SK-N-MC (cell line): Measurements from ENCODE around the gene BCL11B.
A peak's percentile ranks its signal among the peaks of the same experiment; 100 is the strongest.

Experiments used
- DNase-seq: peaks from one replicate; pipeline ENCODE4 v3.0.0-alpha.2; 2011; ENCODE audit warnings: low read depth, low spot score
- H3K27ac ChIP-seq: fragments of 200-600 bp; sonication (generic); 2 replicates; pipeline ENCODE4 v1.5.1; 2016; ENCODE audit warnings: mixed run types
- H3K36me3 ChIP-seq: fragments of 200-600 bp; sonication (generic); 2 replicates; pipeline ENCODE4 v1.6.1; 2017; ENCODE audit warnings: antibody characterized with exemption, low read length, mixed read lengths; ENCODE audit not compliant: insufficient read depth
- H3K4me3 ChIP-seq: fragments of 200-600 bp; sonication (generic); 2 replicates; pipeline ENCODE4 v1.5.1; 2016
- H3K9ac ChIP-seq: fragments of 200-600 bp; sonication (generic); 2 replicates; pipeline ENCODE4 v1.8.0; 2017; ENCODE audit warnings: mixed run types, mixed read lengths; ENCODE audit not compliant: insufficient read length
- H3K9me3 ChIP-seq: fragments of 200-600 bp; sonication (generic); 2 replicates; pipeline ENCODE4 v1.6.1; 2017; ENCODE audit warnings: low read depth, mild to moderate bottlenecking, antibody characterized with exemption, low read length, moderate library complexity, mixed read lengths
- EZH2 ChIP-seq: fragments of 200-600 bp; sonication (generic); IDR thresholded peaks from one replicate; pipeline ENCODE4 v1.6.1; 2017; ENCODE audit warnings: antibody characterized with exemption
- FOXP2 ChIP-seq: optimal IDR thresholded peaks from 2 replicates; pipeline ENCODE3; 2011; ENCODE audit warnings: mild to moderate bottlenecking, moderate library complexity; ENCODE audit not compliant: insufficient read depth; ENCODE audit errors: extremely low read length, control extremely low read depth
- POLR2AphosphoS5 ChIP-seq: IDR thresholded peaks from 2 replicates; pipeline ENCODE4 v1.6.1; 2012; ENCODE audit warnings: mild to moderate bottlenecking, low read depth, low read length, borderline replicate concordance

Gene BCL11B

GRCh38 chr14:99272632-99272898 is 568 bp upstream of the BCL11B start:
- no peak for DNase-seq
- Histone ChIP-seq H3K9ac (peak overlapping the region; percentile 69), H3K36me3 (peaks cover 19% of the 10 kb centered on the region), H3K27ac (peak overlapping the region; percentile 96), H3K4me3 (peak overlapping the region; percentile 83), H3K9me3 (no peaks in the 10 kb centered on the region)
- no peak for TF ChIP-seq FOXP2
- TF ChIP-seq EZH2: no peak
- TF ChIP-seq POLR2AphosphoS5: no peak

GRCh38 chr14:99271221-99271941 is 616 bp downstream of the BCL11B start:
- H3K9ac ChIP-seq: peak overlapping the region; percentile 100
- no peaks in the 10 kb centered on the region for H3K9me3 ChIP-seq
- peak overlapping the region; percentile 96 for H3K27ac ChIP-seq
- H3K36me3 ChIP-seq: peaks cover 29% of the 10 kb centered on the region
- TF ChIP-seq EZH2: no peak
- no peak for TF ChIP-seq POLR2AphosphoS5
- no peak for TF ChIP-seq FOXP2
- H3K4me3 ChIP-seq: peak overlapping the region; percentile 83
- no peak for DNase-seq

- DNase-seq: no peak
- H3K27ac ChIP-seq: peak overlapping the region; percentile 96
- peak overlapping the region; percentile 83 for H3K4me3 ChIP-seq
Observed at GRCh38 chr14:99270458-99271220, 1.4 kb downstream of the BCL11B start.

GRCh38 chr14:99268810-99269707 is 2.9 kb downstream of the BCL11B start:
- no peak for TF ChIP-seq EZH2
- no peak; the same call in 1 of the 2 replicates for TF ChIP-seq POLR2AphosphoS5
- TF ChIP-seq FOXP2: no peak
- Histone ChIP-seq H3K27ac (peak overlapping the region; percentile 96), H3K9me3 (no peaks in the 10 kb centered on the region), H3K4me3 (peak overlapping the region; percentile 83), H3K9ac (peak overlapping the region; percentile 100), H3K36me3 (peaks cover 52% of the 10 kb centered on the region)
- no peak for DNase-seq

More at GRCh38 chr14:99270458-99271220, 1.4 kb downstream of the BCL11B start:
- Histone ChIP-seq H3K9me3 (no peaks in the 10 kb centered on the region), H3K36me3 (peaks cover 37% of the 10 kb centered on the region), H3K9ac (peak overlapping the region; percentile 100)
- no peak for TF ChIP-seq EZH2
- TF ChIP-seq POLR2AphosphoS5: no peak
- no peak for TF ChIP-seq FOXP2

- Histone ChIP-seq H3K9me3 (no peaks in the 10 kb centered on the region), H3K4me3 (peak overlapping the region; percentile 83), H3K27ac (peak overlapping the region; percentile 96), H3K9ac (peak overlapping the region; percentile 100), H3K36me3 (peaks cover 62% of the 10 kb centered on the region)
- 0 out of 2 replicates have a peak, but pooled peaks have one; percentile 9 for TF ChIP-seq POLR2AphosphoS5
- TF ChIP-seq EZH2: no peak
- no peak for DNase-seq
Observed at GRCh38 chr14:99267837-99268781, 3.9 kb downstream of the BCL11B start.

- Histone ChIP-seq H3K27ac (peak overlapping the region; percentile 96), H3K4me3 (peak overlapping the region; percentile 83), H3K36me3 (peaks cover 69% of the 10 kb centered on the region), H3K9ac (peak overlapping the region; percentile 100), H3K9me3 (no peaks in the 10 kb centered on the region)
- TF ChIP-seq POLR2AphosphoS5 (peak; percentile 29; the same call in 1 of the 2 replicates), FOXP2 (no peak)
- DNase-seq: no peak
Observed at GRCh38 chr14:99267381-99267780, 4.6 kb downstream of the BCL11B start.
